Measurements from ENCODE around the gene RPAP3.
"Not testable (repeated sequence)": the region's sequence is repeated elsewhere in the genome, so short reads cannot be mapped to it uniquely, and the experiment has no call there.

RPAP3 gene

GRCh38 chr12:47650469-47650868, 55.4 kb downstream of the RPAP3 start:
- Histone ChIP-seq H3K27ac (ENCODE audit: low read length) (no peak overlapping the region), H3K4me3 (ENCODE audit: low read length) (no peak overlapping the region), H3K9ac (ENCODE audit: low read length) (no peak overlapping the region), H3K4me1 (ENCODE audit: control insufficient read depth, low read depth, low read length) (no peaks in the 10 kb centered on the region), H3K27me3 (ENCODE audit: control insufficient read depth, insufficient read depth, low read length) (no peaks in the 10 kb centered on the region), H3K36me3 (ENCODE audit: control insufficient read depth, low read depth, low read length) (no peaks in the 10 kb centered on the region), H3K9me3 (ENCODE audit: control insufficient read depth, low read depth, low read length) (no peaks in the 10 kb centered on the region)

GRCh38 chr12:47649381-47649780, 56.4 kb downstream of the RPAP3 start:
- no peak overlapping the region for H3K4me3 ChIP-seq (ENCODE audit: low read length)
- H3K27ac ChIP-seq (ENCODE audit: low read length) = no peak overlapping the region
- no peaks in the 10 kb centered on the region for H3K36me3 ChIP-seq (ENCODE audit: control insufficient read depth, low read depth, low read length)
- no peaks in the 10 kb centered on the region for H3K9me3 ChIP-seq (ENCODE audit: control insufficient read depth, low read depth, low read length)
- no peaks in the 10 kb centered on the region for H3K27me3 ChIP-seq (ENCODE audit: control insufficient read depth, insufficient read depth, low read length)
- H3K9ac ChIP-seq (ENCODE audit: low read length) = no peak overlapping the region
- H3K4me1 ChIP-seq (ENCODE audit: control insufficient read depth, low read depth, low read length) = no peaks in the 10 kb centered on the region

- Histone ChIP-seq H3K9ac (ENCODE audit: low read length) (no peak overlapping the region), H3K9me3 (ENCODE audit: control insufficient read depth, low read depth, low read length) (no peaks in the 10 kb centered on the region), H3K27ac (ENCODE audit: low read length) (no peak overlapping the region), H3K4me3 (ENCODE audit: low read length) (no peak overlapping the region), H3K36me3 (ENCODE audit: control insufficient read depth, low read depth, low read length) (no peaks in the 10 kb centered on the region), H3K27me3 (ENCODE audit: control insufficient read depth, insufficient read depth, low read length) (no peaks in the 10 kb centered on the region), H3K4me1 (ENCODE audit: control insufficient read depth, low read depth, low read length) (no peaks in the 10 kb centered on the region)
Measured at GRCh38 chr12:47648056-47648579, 57.7 kb downstream of the RPAP3 start.

- not testable (repeated sequence) for H3K27me3 ChIP-seq (ENCODE audit: control insufficient read depth, insufficient read depth, low read length); H3K36me3 ChIP-seq (ENCODE audit: control insufficient read depth, low read depth, low read length); H3K9me3 ChIP-seq (ENCODE audit: control insufficient read depth, low read depth, low read length); H3K27ac ChIP-seq (ENCODE audit: low read length); H3K4me1 ChIP-seq (ENCODE audit: control insufficient read depth, low read depth, low read length); H3K9ac ChIP-seq (ENCODE audit: low read length); H3K4me3 ChIP-seq (ENCODE audit: low read length)
Measured at GRCh38 chr12:47642310-47642709, 63.5 kb downstream of the RPAP3 start.

- no peak overlapping the region for H3K9ac ChIP-seq (ENCODE audit: low read length)
- no peak overlapping the region for H3K27ac ChIP-seq (ENCODE audit: low read length)
- H3K36me3 ChIP-seq (ENCODE audit: control insufficient read depth, low read depth, low read length) = no peaks in the 10 kb centered on the region
- peaks cover 5% of the 10 kb centered on the region for H3K9me3 ChIP-seq (ENCODE audit: control insufficient read depth, low read depth, low read length)
- H3K4me3 ChIP-seq (ENCODE audit: low read length) = no peak overlapping the region
- no peaks in the 10 kb centered on the region for H3K27me3 ChIP-seq (ENCODE audit: control insufficient read depth, insufficient read depth, low read length)
- peaks cover 4% of the 10 kb centered on the region for H3K4me1 ChIP-seq (ENCODE audit: control insufficient read depth, low read depth, low read length)
Measured at GRCh38 chr12:47636908-47637780, 68.7 kb downstream of the RPAP3 start.

GRCh38 chr12:47635770-47636169, 70.1 kb downstream of the RPAP3 start:
- not testable (repeated sequence) for H3K27ac ChIP-seq (ENCODE audit: low read length); H3K36me3 ChIP-seq (ENCODE audit: control insufficient read depth, low read depth, low read length); H3K27me3 ChIP-seq (ENCODE audit: control insufficient read depth, insufficient read depth, low read length); H3K9ac ChIP-seq (ENCODE audit: low read length); H3K4me3 ChIP-seq (ENCODE audit: low read length); H3K9me3 ChIP-seq (ENCODE audit: control insufficient read depth, low read depth, low read length); H3K4me1 ChIP-seq (ENCODE audit: control insufficient read depth, low read depth, low read length)

GRCh38 chr12:47634127-47634526, 71.7 kb downstream of the RPAP3 start:
- H3K9me3 ChIP-seq (ENCODE audit: control insufficient read depth, low read depth, low read length) = peaks cover 5% of the 10 kb centered on the region
- peaks cover 4% of the 10 kb centered on the region for H3K4me1 ChIP-seq (ENCODE audit: control insufficient read depth, low read depth, low read length)
- no peak overlapping the region for H3K9ac ChIP-seq (ENCODE audit: low read length)
- no peak overlapping the region for H3K4me3 ChIP-seq (ENCODE audit: low read length)
- H3K27me3 ChIP-seq (ENCODE audit: control insufficient read depth, insufficient read depth, low read length) = no peaks in the 10 kb centered on the region
- no peak overlapping the region for H3K27ac ChIP-seq (ENCODE audit: low read length)
- H3K36me3 ChIP-seq (ENCODE audit: control insufficient read depth, low read depth, low read length) = no peaks in the 10 kb centered on the region

GRCh38 chr12:47621960-47622359, 83.9 kb downstream of the RPAP3 start:
- Histone ChIP-seq H3K36me3 (ENCODE audit: control insufficient read depth, low read depth, low read length) (no peaks in the 10 kb centered on the region), H3K4me3 (ENCODE audit: low read length) (no peak overlapping the region)

GRCh38 chr12:47617476-47617875, 88.4 kb downstream of the RPAP3 start:
- no peaks in the 10 kb centered on the region for H3K27me3 ChIP-seq (ENCODE audit: control insufficient read depth, insufficient read depth, low read length)
- no peaks in the 10 kb centered on the region for H3K36me3 ChIP-seq (ENCODE audit: control insufficient read depth, low read depth, low read length)
- no peaks in the 10 kb centered on the region for H3K4me1 ChIP-seq (ENCODE audit: control insufficient read depth, low read depth, low read length)
- no peak overlapping the region for H3K4me3 ChIP-seq (ENCODE audit: low read length)
- H3K27ac ChIP-seq (ENCODE audit: low read length) = no peak overlapping the region
- no peak overlapping the region for H3K9ac ChIP-seq (ENCODE audit: low read length)
- peaks cover 15% of the 10 kb centered on the region for H3K9me3 ChIP-seq (ENCODE audit: control insufficient read depth, low read depth, low read length)

More at GRCh38 chr12:47621960-47622359, 83.9 kb downstream of the RPAP3 start:
- Histone ChIP-seq H3K4me1 (ENCODE audit: control insufficient read depth, low read depth, low read length) (no peaks in the 10 kb centered on the region), H3K27ac (ENCODE audit: low read length) (no peak overlapping the region), H3K27me3 (ENCODE audit: control insufficient read depth, insufficient read depth, low read length) (no peaks in the 10 kb centered on the region), H3K9me3 (ENCODE audit: control insufficient read depth, low read depth, low read length) (no peaks in the 10 kb centered on the region), H3K9ac (ENCODE audit: low read length) (no peak overlapping the region)

GRCh38 chr12:47616440-47616839, 89.4 kb downstream of the RPAP3 start:
- no peak overlapping the region for H3K4me3 ChIP-seq (ENCODE audit: low read length)
- H3K9ac ChIP-seq (ENCODE audit: low read length) = no peak overlapping the region
- H3K4me1 ChIP-seq (ENCODE audit: control insufficient read depth, low read depth, low read length) = no peaks in the 10 kb centered on the region
- no peak overlapping the region for H3K27ac ChIP-seq (ENCODE audit: low read length)
- peaks cover 15% of the 10 kb centered on the region for H3K9me3 ChIP-seq (ENCODE audit: control insufficient read depth, low read depth, low read length)
- no peaks in the 10 kb centered on the region for H3K27me3 ChIP-seq (ENCODE audit: control insufficient read depth, insufficient read depth, low read length)
- H3K36me3 ChIP-seq (ENCODE audit: control insufficient read depth, low read depth, low read length) = no peaks in the 10 kb centered on the region

- no peaks in the 10 kb centered on the region for H3K36me3 ChIP-seq (ENCODE audit: control insufficient read depth, low read depth, low read length)
Measured at GRCh38 chr12:47615711-47616110, 90.1 kb downstream of the RPAP3 start.

GRCh38 chr12:47614521-47614920, 91.3 kb downstream of the RPAP3 start:
- Histone ChIP-seq H3K4me1 (ENCODE audit: control insufficient read depth, low read depth, low read length) (no peaks in the 10 kb centered on the region), H3K9ac (ENCODE audit: low read length) (no peak overlapping the region), H3K9me3 (ENCODE audit: control insufficient read depth, low read depth, low read length) (peaks cover 15% of the 10 kb centered on the region), H3K27me3 (ENCODE audit: control insufficient read depth, insufficient read depth, low read length) (no peaks in the 10 kb centered on the region), H3K4me3 (ENCODE audit: low read length) (no peak overlapping the region), H3K36me3 (ENCODE audit: control insufficient read depth, low read depth, low read length) (no peaks in the 10 kb centered on the region), H3K27ac (ENCODE audit: low read length) (no peak overlapping the region)

More at GRCh38 chr12:47615711-47616110, 90.1 kb downstream of the RPAP3 start:
- no peaks in the 10 kb centered on the region for H3K4me1 ChIP-seq (ENCODE audit: control insufficient read depth, low read depth, low read length)
- H3K9ac ChIP-seq (ENCODE audit: low read length) = no peak overlapping the region
- no peak overlapping the region for H3K27ac ChIP-seq (ENCODE audit: low read length)
- H3K4me3 ChIP-seq (ENCODE audit: low read length) = no peak overlapping the region
- H3K9me3 ChIP-seq (ENCODE audit: control insufficient read depth, low read depth, low read length) = peaks cover 15% of the 10 kb centered on the region
- no peaks in the 10 kb centered on the region for H3K27me3 ChIP-seq (ENCODE audit: control insufficient read depth, insufficient read depth, low read length)
